ENCODE measurements around the gene GSK3B.

Gene GSK3B

DNA sequence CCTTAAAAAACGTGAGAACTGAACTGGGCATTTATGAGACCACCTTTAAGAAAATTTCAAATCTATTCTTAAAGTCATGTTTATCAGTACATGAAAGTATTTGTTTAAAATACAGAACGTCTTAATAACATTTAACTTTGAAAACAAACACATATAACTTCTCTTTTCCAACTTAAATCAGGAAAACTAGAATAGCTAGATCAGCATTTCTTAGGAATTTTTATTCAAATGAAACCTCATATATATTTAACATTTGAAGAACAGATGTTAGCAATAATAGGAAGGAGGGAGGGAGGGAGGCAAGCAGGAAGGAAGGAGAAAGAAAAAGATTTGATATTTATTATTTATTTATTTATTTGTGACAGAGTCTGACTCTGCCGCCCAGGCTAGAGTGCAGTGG is 192.2 kb downstream of the GSK3B start:
- Histone ChIP-seq H2BK15ac (ENCODE audit: low read length) (no peak overlapping the region), H3K4me2 (ENCODE audit: insufficient read depth, low read length, poor library complexity, severe bottlenecking) (no peak overlapping the region), H3K36me3 (replicated peaks in 1 of 2; ENCODE audit: control insufficient read depth in 2 of 2, insufficient read depth in 2 of 2, low read length in 2 of 2) (peaks cover 4 to 79% of the 10 kb centered on the region in 2 donors), H3K79me1 (ENCODE audit: low read depth, low read length) (peaks cover 3% of the 10 kb centered on the region), H3K4ac (ENCODE audit: low read length) (no peak overlapping the region), H4K8ac (ENCODE audit: low read depth, low read length) (no peak overlapping the region), H2BK5ac (ENCODE audit: low read length) (no peak overlapping the region), H3K9ac (ENCODE audit: low read depth, low read length, poor library complexity) (no peak overlapping the region), H3K4me1 (ENCODE audit: control insufficient read depth in 2 of 2, insufficient read depth in 1 of 2, low read depth in 1 of 2, low read length in 2 of 2) (no peaks in the 10 kb centered on the region), H2BK120ac (ENCODE audit: low read depth, low read length) (no peak overlapping the region), H3K27ac (replicated peaks; ENCODE audit: low read length) (no peak overlapping the region), H3K14ac (ENCODE audit: low read length) (no peak overlapping the region), H3K27me3 (ENCODE audit: control insufficient read depth in 3 of 3, insufficient read depth in 3 of 3, low read depth in 1 of 3, low read length in 3 of 3) (no peaks in the 10 kb centered on the region), H2AK5ac (ENCODE audit: low read depth, low read length) (no peak overlapping the region), H3K23ac (ENCODE audit: low read depth, low read length, poor library complexity) (no peak overlapping the region), H3K9me3 (replicated peaks in 1 of 2; ENCODE audit: control insufficient read depth in 2 of 2, insufficient read depth in 1 of 2, low read depth in 1 of 2, low read length in 2 of 2) (no peaks in the 10 kb centered on the region), H3K18ac (ENCODE audit: low read length) (no peak overlapping the region), H2AFZ (ENCODE audit: low read length) (no peak overlapping the region), H3K4me3 (ENCODE audit: low read length in 2 of 2) (no peak overlapping the region), H2BK12ac (ENCODE audit: low read length) (no peak overlapping the region), H4K91ac (ENCODE audit: low read depth, low read length, poor library complexity) (no peak overlapping the region)
- no CpG with 5 or more reads among the region's 3 CpGs for WGBS, 2 donors (ENCODE audit: extremely low coverage in 2 of 2, insufficient read length in 2 of 2, insufficient replicate concordance in 1 of 2)
- DNase-seq (ENCODE audit: low spot score), result no peak

DNA sequence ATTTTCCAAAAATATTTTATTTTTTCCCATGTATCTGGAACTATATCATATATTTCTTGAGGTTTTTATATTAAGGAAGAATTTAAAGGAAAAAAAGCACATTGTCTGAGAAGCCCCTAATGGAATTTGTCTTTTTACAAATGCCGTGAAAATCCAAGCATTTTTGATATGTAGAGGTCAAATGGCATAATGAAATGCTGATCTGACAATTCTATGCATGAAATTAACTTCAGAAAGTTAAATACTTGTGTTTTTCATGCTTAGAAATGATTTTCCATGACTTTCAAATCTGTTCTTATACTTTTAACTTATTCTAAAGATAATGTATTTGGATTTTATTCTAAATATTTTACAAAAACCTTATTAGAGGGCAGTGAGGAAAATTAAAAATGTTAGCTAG is 193.1 kb downstream of the GSK3B start:
- Histone ChIP-seq H3K4ac (ENCODE audit: low read length) (no peak overlapping the region), H4K8ac (ENCODE audit: low read depth, low read length) (no peak overlapping the region), H2BK5ac (ENCODE audit: low read length) (no peak overlapping the region), H3K9ac (ENCODE audit: low read depth, low read length, poor library complexity) (no peak overlapping the region), H3K18ac (ENCODE audit: low read length) (no peak overlapping the region), H3K27ac (replicated peaks; ENCODE audit: low read length) (no peak overlapping the region), H3K4me3 (ENCODE audit: low read length in 2 of 2) (no peak overlapping the region), H2AK5ac (ENCODE audit: low read depth, low read length) (no peak overlapping the region), H2AFZ (ENCODE audit: low read length) (no peak overlapping the region), H3K4me1 (ENCODE audit: control insufficient read depth in 2 of 2, insufficient read depth in 1 of 2, low read depth in 1 of 2, low read length in 2 of 2) (no peaks in the 10 kb centered on the region), H3K27me3 (ENCODE audit: control insufficient read depth in 3 of 3, insufficient read depth in 3 of 3, low read depth in 1 of 3, low read length in 3 of 3) (no peaks in the 10 kb centered on the region), H3K23ac (ENCODE audit: low read depth, low read length, poor library complexity) (no peak overlapping the region), H3K36me3 (replicated peaks in 1 of 2; ENCODE audit: control insufficient read depth in 2 of 2, insufficient read depth in 2 of 2, low read length in 2 of 2) (peaks cover 4 to 76% of the 10 kb centered on the region in 2 donors), H3K79me1 (ENCODE audit: low read depth, low read length) (peaks cover 3% of the 10 kb centered on the region), H2BK15ac (ENCODE audit: low read length) (no peak overlapping the region), H3K9me3 (replicated peaks in 1 of 2; ENCODE audit: control insufficient read depth in 2 of 2, insufficient read depth in 1 of 2, low read depth in 1 of 2, low read length in 2 of 2) (no peaks in the 10 kb centered on the region), H3K4me2 (ENCODE audit: insufficient read depth, low read length, poor library complexity, severe bottlenecking) (no peak overlapping the region), H2BK12ac (ENCODE audit: low read length) (no peak overlapping the region), H2BK120ac (ENCODE audit: low read depth, low read length) (no peak overlapping the region), H3K14ac (ENCODE audit: low read length) (no peak overlapping the region), H4K91ac (ENCODE audit: low read depth, low read length, poor library complexity) (no peak overlapping the region)
- WGBS, 2 donors (ENCODE audit: extremely low coverage in 2 of 2, insufficient read length in 2 of 2, insufficient replicate concordance in 1 of 2), result no CpG with 5 or more reads among the region's 1 CpG
- no peak for DNase-seq (ENCODE audit: low spot score)

DNA sequence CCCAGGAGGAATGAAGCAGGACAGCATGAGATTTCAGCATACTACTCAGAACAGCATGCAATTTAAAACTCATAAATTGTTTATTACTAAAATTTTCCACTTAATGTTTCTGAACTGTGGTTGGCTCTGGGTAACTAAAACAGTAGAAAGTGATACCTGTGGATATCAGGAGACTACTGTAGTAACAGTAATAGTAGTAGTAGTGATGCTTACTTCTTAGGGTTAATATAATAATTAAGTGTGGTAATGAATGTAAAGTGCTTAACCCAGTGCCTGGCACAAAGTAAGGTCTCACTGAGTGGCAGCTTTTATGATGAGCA is 195.1 kb downstream of the GSK3B start:
- Histone ChIP-seq H2AK5ac (ENCODE audit: low read depth, low read length) (no peak overlapping the region), H2BK12ac (ENCODE audit: low read length) (no peak overlapping the region), H3K9me3 (replicated peaks in 1 of 2; ENCODE audit: control insufficient read depth in 2 of 2, insufficient read depth in 1 of 2, low read depth in 1 of 2, low read length in 2 of 2) (peaks cover 0 to 5% of the 10 kb centered on the region in 2 donors), H3K4me2 (ENCODE audit: insufficient read depth, low read length, poor library complexity, severe bottlenecking) (no peak overlapping the region), H3K4me3 (ENCODE audit: low read length in 2 of 2) (no peak overlapping the region), H3K9ac (ENCODE audit: low read depth, low read length, poor library complexity) (no peak overlapping the region), H3K4me1 (ENCODE audit: control insufficient read depth in 2 of 2, insufficient read depth in 1 of 2, low read depth in 1 of 2, low read length in 2 of 2) (no peaks in the 10 kb centered on the region), H2AFZ (ENCODE audit: low read length) (no peak overlapping the region), H4K8ac (ENCODE audit: low read depth, low read length) (no peak overlapping the region), H3K14ac (ENCODE audit: low read length) (no peak overlapping the region), H3K27me3 (ENCODE audit: control insufficient read depth in 3 of 3, insufficient read depth in 3 of 3, low read depth in 1 of 3, low read length in 3 of 3) (no peaks in the 10 kb centered on the region), H2BK15ac (ENCODE audit: low read length) (no peak overlapping the region), H3K18ac (ENCODE audit: low read length) (no peak overlapping the region), H3K36me3 (replicated peaks in 1 of 2; ENCODE audit: control insufficient read depth in 2 of 2, insufficient read depth in 2 of 2, low read length in 2 of 2) (peaks cover 4 to 73% of the 10 kb centered on the region in 2 donors), H3K4ac (ENCODE audit: low read length) (no peak overlapping the region), H2BK5ac (ENCODE audit: low read length) (no peak overlapping the region), H3K23ac (ENCODE audit: low read depth, low read length, poor library complexity) (no peak overlapping the region), H3K27ac (replicated peaks; ENCODE audit: low read length) (no peak overlapping the region), H2BK120ac (ENCODE audit: low read depth, low read length) (no peak overlapping the region), H3K79me1 (ENCODE audit: low read depth, low read length) (peaks cover 3% of the 10 kb centered on the region), H4K91ac (ENCODE audit: low read depth, low read length, poor library complexity) (no peak overlapping the region)
- no peak for DNase-seq (ENCODE audit: low spot score)

DNA sequence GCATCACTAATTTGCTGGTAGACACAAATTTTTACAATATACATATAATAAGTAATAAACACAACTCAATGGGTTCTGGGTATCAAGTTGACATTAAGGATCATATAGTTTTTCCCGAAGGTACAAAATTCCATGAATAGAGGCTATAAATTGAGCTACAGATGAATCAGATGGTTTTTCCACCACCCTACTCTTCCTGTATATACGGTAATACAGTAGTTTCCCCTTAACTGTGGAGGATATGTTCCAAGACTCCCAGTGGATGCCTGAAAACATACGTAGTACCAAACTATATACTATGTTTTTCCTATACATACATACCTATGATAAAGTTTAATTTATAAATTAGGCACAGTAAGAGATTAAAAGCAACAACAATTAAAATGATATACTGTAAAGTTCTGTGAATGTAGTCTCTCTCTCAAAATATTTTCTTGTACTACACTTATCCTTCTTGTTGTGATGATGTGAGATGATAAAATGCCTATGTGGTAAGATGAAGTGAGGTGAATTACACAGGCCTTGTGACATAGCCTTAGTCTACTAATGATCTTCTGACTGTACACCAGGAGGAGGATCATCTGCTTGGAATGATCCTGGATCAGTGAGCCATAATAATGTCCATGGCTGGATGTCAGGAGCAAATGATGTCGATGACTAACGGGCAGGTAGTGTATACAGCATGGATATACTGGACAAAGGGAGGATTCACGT is 195.6 kb downstream of the GSK3B start:
- peaks cover 3% of the 10 kb centered on the region for H3K79me1 ChIP-seq (ENCODE audit: low read depth, low read length)
- no peak overlapping the region for H3K4me2 ChIP-seq (ENCODE audit: insufficient read depth, low read length, poor library complexity, severe bottlenecking)
- H3K9ac ChIP-seq (ENCODE audit: low read depth, low read length, poor library complexity), result no peak overlapping the region
- no peak overlapping the region for H3K23ac ChIP-seq (ENCODE audit: low read depth, low read length, poor library complexity)
- H2BK12ac ChIP-seq (ENCODE audit: low read length), result no peak overlapping the region
- WGBS, 2 donors (ENCODE audit: extremely low coverage in 2 of 2, insufficient read length in 2 of 2, insufficient replicate concordance in 1 of 2), result no CpG with 5 or more reads among the region's 6 CpGs
- peaks cover 4 to 70% of the 10 kb centered on the region in 2 donors for H3K36me3 ChIP-seq (replicated peaks in 1 of 2; ENCODE audit: control insufficient read depth in 2 of 2, insufficient read depth in 2 of 2, low read length in 2 of 2)
- no peak overlapping the region for H3K14ac ChIP-seq (ENCODE audit: low read length)
- peaks cover 0 to 5% of the 10 kb centered on the region in 2 donors for H3K9me3 ChIP-seq (replicated peaks in 1 of 2; ENCODE audit: control insufficient read depth in 2 of 2, insufficient read depth in 1 of 2, low read depth in 1 of 2, low read length in 2 of 2)
- no peak overlapping the region for H2BK120ac ChIP-seq (ENCODE audit: low read depth, low read length)
- no peak overlapping the region for H4K91ac ChIP-seq (ENCODE audit: low read depth, low read length, poor library complexity)
- no peak overlapping the region for H2AFZ ChIP-seq (ENCODE audit: low read length)
- H3K4me1 ChIP-seq (ENCODE audit: control insufficient read depth in 2 of 2, insufficient read depth in 1 of 2, low read depth in 1 of 2, low read length in 2 of 2), result no peaks in the 10 kb centered on the region
- no peak overlapping the region for H3K4me3 ChIP-seq (ENCODE audit: low read length in 2 of 2)
- no peak for DNase-seq (ENCODE audit: low spot score)
- H2BK15ac ChIP-seq (ENCODE audit: low read length), result no peak overlapping the region
- no peak overlapping the region for H2BK5ac ChIP-seq (ENCODE audit: low read length)
- H2AK5ac ChIP-seq (ENCODE audit: low read depth, low read length), result no peak overlapping the region
- no peak overlapping the region for H3K27ac ChIP-seq (replicated peaks; ENCODE audit: low read length)
- H4K8ac ChIP-seq (ENCODE audit: low read depth, low read length), result no peak overlapping the region
- H3K4ac ChIP-seq (ENCODE audit: low read length), result no peak overlapping the region
- H3K27me3 ChIP-seq (ENCODE audit: control insufficient read depth in 3 of 3, insufficient read depth in 3 of 3, low read depth in 1 of 3, low read length in 3 of 3), result no peaks in the 10 kb centered on the region
- H3K18ac ChIP-seq (ENCODE audit: low read length), result no peak overlapping the region
